Body of pancreas (tissue), 4 donors: ENCODE results near the gene ALPI. TPM values are rescaled to one million over a fixed set of nuclear protein-coding genes. Genes with fewer than 3 reads are reported as not detected.

Source experiments
- ATAC-seq: fragments of 150-250 bp; one replicate; pipeline ENCODE4 v1.9.1; 2016
- DNase-seq, 4 donors: peaks; one replicate each; pipeline ENCODE4 v3.0.0-alpha.2; 2019
- H3K27ac ChIP-seq, 4 donors: fragments of 200-600 bp; sonication (generic); 1 replicate in 3 of 4; 2 replicates in 1 of 4; pipeline versions ENCODE4 v1.5.1 to v1.6.1; 2016 to 2019; ENCODE audit warnings: mild to moderate bottlenecking in 1 of 4, mixed read lengths in 1 of 4, moderate library complexity in 1 of 4
- H3K27me3 ChIP-seq, 2 donors: fragments of 200-600 bp; sonication (generic); one replicate each; pipeline ENCODE4 v1.6.0; 2016; ENCODE audit warnings: mild to moderate bottlenecking in 1 of 2
- H3K36me3 ChIP-seq, 2 donors: fragments of 200-600 bp; sonication (generic); replicated peaks in 1 of 2; 2 replicates each; pipeline ENCODE4 v1.5.1; 2016; ENCODE audit warnings: low read depth in 2 of 2; ENCODE audit not compliant: insufficient read depth in 1 of 2
- H3K4me1 ChIP-seq: fragments of 200-600 bp; sonication (generic); one replicate; pipeline ENCODE4 v1.6.0; 2016
- H3K4me3 ChIP-seq, 2 donors: fragments of 200-600 bp; sonication (generic); 1 replicate in 1 of 2; 2 replicates in 1 of 2; pipeline ENCODE4 v1.5.1; 2016 to 2019
- H3K9me3 ChIP-seq, 3 donors: fragments of 200-600 bp; sonication (generic); 1 replicate in 2 of 3; 2 replicates in 1 of 3; pipeline ENCODE4 v1.5.1; 2016
- POLR2A ChIP-seq, 3 donors: fragments of 450-650 bp; IDR thresholded peaks; one replicate each; pipeline ENCODE4 v1.6.1; 2016; ENCODE audit warnings: antibody characterized with exemption in 3 of 3, mild to moderate bottlenecking in 2 of 3
- WGBS, 2 donors: methylation state at CpG; one replicate each; pipeline ENCODE4 v1.1.5; 2017; 5-methylcytosine and 5-hydroxymethylcytosine counted together
- intact Hi-C: fragments of 100-400 bp; cut with DNase I; formaldehyde crosslinking; loops from one replicate; pipeline ENCODE4 v1.15.1; 2023
- total RNA-seq, 2 donors: library from RNA; depleted of rRNA; stranded (reverse); fragments of >200 nt; gene quantifications; one replicate each; pipeline ENCODE4 v1.1.0, GENCODE V29; 2016
- TF ChIP-seq, protein P1 (sequence below), 7 experiments: fragments of 450-650 bp in 4 of 7; fragments of 200-600 bp in 3 of 7; sonication (generic) in 3 of 7; IDR thresholded peaks; one replicate each; pipeline ENCODE4 v1.5.1; 2016 to 2019; ENCODE audit warnings: antibody characterized with exemption in 7 of 7

The ALPI gene
- total RNA-seq, 2 donors from 2014 or later, result not detected

DNA sequence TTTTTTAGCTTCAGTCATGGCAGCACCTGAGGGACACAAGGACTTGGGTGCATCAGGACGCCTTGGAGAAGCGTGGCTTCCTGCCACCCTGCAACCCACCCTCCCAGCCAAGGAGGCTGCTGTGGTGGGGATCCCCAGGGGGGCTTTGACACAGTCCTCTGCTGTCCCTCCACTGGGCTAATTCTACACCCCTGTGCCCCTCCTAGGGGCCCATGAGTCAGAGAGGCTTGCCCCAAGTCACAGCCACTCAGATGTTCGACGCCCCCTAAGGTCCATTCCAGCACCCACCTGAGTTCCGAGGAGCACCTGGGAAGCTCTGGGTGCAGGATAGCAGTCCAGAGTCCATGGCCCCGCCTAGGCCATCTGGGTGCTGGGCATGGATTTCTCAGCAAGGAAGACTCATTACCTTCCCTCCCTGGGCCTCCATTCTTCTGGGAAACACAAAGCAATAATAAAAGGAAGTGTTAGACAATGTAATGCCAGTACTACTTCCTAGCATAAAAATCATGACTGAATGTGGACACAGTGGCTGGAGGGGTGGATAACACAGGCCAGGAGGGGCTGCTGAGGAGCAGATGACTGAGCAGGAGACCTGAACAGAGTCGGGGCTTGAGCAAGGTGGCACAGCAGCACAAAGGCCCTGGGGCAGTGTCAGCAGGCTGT, 45.6 kb upstream of the ALPI start:
- Histone ChIP-seq H3K9me3 (no peaks in the 10 kb centered on the region), H3K27me3 (peaks cover 0 to 3% of the 10 kb centered on the region in 2 donors), H3K27ac (no peak overlapping the region), H3K4me1 (no peaks in the 10 kb centered on the region), H3K36me3 (no peaks in the 10 kb centered on the region), H3K4me3 (no peak overlapping the region)
- TF ChIP-seq POLR2A (IDR thresholded peaks at IDR 0.05), result no peak
- TF ChIP-seq, protein P1, sequence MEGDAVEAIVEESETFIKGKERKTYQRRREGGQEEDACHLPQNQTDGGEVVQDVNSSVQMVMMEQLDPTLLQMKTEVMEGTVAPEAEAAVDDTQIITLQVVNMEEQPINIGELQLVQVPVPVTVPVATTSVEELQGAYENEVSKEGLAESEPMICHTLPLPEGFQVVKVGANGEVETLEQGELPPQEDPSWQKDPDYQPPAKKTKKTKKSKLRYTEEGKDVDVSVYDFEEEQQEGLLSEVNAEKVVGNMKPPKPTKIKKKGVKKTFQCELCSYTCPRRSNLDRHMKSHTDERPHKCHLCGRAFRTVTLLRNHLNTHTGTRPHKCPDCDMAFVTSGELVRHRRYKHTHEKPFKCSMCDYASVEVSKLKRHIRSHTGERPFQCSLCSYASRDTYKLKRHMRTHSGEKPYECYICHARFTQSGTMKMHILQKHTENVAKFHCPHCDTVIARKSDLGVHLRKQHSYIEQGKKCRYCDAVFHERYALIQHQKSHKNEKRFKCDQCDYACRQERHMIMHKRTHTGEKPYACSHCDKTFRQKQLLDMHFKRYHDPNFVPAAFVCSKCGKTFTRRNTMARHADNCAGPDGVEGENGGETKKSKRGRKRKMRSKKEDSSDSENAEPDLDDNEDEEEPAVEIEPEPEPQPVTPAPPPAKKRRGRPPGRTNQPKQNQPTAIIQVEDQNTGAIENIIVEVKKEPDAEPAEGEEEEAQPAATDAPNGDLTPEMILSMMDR (IDR thresholded peaks at IDR 0.05), result no peak
- no peak for DNase-seq
- WGBS, 2 donors, result 63 to 80% methylated on average over 4 to 7 of the region's 7 CpGs
- intact Hi-C loops, result no loop called here
- no peak for ATAC-seq

DNA sequence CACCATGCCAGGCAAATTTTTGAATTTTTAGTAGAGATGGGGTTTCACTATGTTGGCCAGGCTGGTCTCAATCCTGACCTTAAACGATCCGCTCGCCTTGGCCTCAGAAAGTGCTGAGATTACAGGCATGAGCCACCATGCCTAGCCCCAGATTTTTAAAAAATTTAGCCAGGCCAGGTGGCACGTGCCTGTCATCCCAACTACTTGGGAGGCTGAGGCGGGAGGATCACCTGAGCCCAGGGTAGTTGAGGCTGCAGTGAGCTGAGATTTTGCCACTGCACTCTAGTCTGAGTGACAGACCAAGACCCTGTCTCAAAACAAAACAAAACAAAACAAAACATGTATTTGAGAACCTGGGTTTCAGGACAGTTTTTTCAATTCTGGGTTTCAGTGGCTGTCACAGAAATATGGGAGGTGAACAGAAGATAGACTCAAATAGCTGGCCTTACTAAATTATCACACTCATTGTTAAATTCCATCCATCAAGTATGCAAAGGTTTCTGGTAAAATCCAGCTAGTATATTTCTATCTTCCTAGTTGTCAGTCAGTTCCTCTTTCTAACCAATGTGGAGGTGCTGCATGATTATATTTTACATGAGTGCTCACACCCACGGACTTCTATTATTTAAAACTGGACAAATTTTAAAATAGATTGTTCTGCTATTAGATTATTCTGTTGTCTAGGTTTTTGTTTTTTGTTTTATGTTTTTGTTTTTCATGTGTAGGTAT, 43.9 kb upstream of the ALPI start:
- 58 to 83% methylated on average over 3 to 6 of the region's 6 CpGs for WGBS, 2 donors
- no peak overlapping the region for H3K4me3 ChIP-seq
- ATAC-seq (no peak), DNase-seq (no peak)
- H3K4me1 ChIP-seq, result no peaks in the 10 kb centered on the region
- no peak overlapping the region for H3K27ac ChIP-seq
- no peaks in the 10 kb centered on the region for H3K36me3 ChIP-seq
- intact Hi-C loops, result no loop called here
- no peaks in the 10 kb centered on the region for H3K9me3 ChIP-seq
- peaks cover 0 to 3% of the 10 kb centered on the region in 2 donors for H3K27me3 ChIP-seq
- no peak for TF ChIP-seq POLR2A (IDR thresholded peaks at IDR 0.05)
- TF ChIP-seq, protein P1 (IDR thresholded peaks at IDR 0.05), result no peak

DNA sequence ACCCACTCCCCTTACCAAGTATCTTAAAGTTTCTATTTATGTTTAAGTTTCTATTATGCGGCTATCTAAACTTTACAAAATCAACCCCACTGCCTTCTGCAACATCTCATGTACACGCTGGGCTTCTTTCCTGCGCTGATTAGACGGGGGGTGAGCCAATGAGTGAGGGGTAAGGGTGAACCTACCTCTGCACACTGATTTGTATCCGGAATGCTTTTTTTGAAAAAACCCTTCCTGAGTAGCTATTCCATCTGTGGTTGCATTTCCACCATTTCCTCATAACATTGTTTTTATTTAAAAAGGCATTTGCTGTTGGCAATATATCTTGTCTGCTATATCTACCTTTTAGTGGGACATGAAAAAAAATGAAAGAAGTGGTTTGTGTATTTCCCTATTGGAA, 43.0 kb upstream of the ALPI start:
- TF ChIP-seq POLR2A (IDR thresholded peaks at IDR 0.05), result no peak
- TF ChIP-seq, protein P1 (IDR thresholded peaks at IDR 0.05), result no peak
- DNase-seq, result no peak

DNA sequence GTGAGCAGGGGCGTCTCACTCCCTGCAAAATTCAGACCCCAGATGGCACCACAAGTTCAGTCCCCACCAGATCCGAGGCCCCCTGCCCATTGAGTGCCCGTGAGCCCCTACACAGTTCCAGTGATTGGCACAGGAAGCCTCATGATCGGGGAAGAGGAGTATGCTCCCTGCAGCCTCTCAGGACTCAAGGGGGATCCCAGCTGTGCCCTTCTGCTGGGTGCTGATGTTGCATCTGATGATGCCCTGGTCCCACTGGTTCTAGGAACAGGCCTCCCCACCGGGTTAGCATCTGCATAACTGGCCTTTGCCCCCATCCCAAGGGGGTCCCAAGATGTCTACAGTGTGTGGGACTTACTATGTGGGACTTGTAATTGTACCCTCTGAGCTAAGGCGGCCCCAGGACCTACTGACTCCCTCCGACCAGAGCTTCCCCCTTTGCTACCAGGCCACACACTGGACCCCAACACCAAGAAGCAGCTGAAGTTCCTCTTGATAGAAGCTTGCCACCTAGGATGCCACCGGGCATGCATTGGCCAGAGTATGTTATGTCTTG, 40.7 kb upstream of the ALPI start:
- H3K27me3 ChIP-seq, result peaks cover 0 to 23% of the 10 kb centered on the region in 2 donors
- intact Hi-C loops, result no loop called here
- H3K4me1 ChIP-seq, result peaks cover 20% of the 10 kb centered on the region
- DNase-seq (no peak), ATAC-seq (no peak)
- WGBS, 2 donors, result 66 to 75% methylated on average over 5 to 8 of the region's 8 CpGs
- no peak overlapping the region for H3K4me3 ChIP-seq
- no peak overlapping the region for H3K27ac ChIP-seq
- H3K36me3 ChIP-seq, result no peaks in the 10 kb centered on the region
- TF ChIP-seq, protein P1 (IDR thresholded peaks at IDR 0.05), result no peak
- no peak for TF ChIP-seq POLR2A (IDR thresholded peaks at IDR 0.05)
- no peaks in the 10 kb centered on the region for H3K9me3 ChIP-seq

More for the DNA sequence above, 43.0 kb upstream of the ALPI start:
- 49 to 61% methylated on average over 5 of the region's 5 CpGs for WGBS, 2 donors
- intact Hi-C loops, result no loop called here
- no peaks in the 10 kb centered on the region for H3K36me3 ChIP-seq
- no peaks in the 10 kb centered on the region for H3K9me3 ChIP-seq
- no peak overlapping the region for H3K4me3 ChIP-seq
- no peak overlapping the region for H3K27ac ChIP-seq
- H3K27me3 ChIP-seq, result peaks cover 0 to 3% of the 10 kb centered on the region in 2 donors
- no peak for ATAC-seq
- H3K4me1 ChIP-seq, result no peaks in the 10 kb centered on the region
